ENCODE measurements around the gene ROGDI. TPM values are rescaled to one million over a fixed set of nuclear protein-coding genes. Genes with fewer than 3 reads are reported as not detected.
A peak's percentile ranks its signal among the peaks of the same experiment; 100 is the strongest.

Gene ROGDI
- total RNA-seq, 2 experiments from 2014 or later = 9.4 to 11.0 TPM

DNA sequence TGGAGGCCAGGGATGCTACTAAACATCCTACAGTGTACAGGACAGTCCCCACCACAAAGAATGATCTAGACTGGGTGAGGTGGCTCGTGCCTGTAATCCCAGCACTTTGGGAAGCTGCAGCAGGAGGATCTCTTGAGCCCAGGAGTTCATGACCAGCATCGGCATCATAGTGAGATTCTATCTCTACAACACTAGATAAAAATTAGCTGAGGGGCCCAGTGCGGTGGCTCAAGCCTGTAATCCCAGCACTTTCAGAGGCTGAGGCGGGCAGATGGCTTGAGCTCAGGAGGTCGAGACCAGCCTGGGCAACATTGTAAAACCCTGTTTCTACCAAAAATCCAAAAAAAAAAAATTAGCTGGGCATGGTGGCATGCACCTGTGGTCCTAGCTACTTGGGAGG lies 30.1 kb downstream of the ROGDI start:
- no peak overlapping the region for H3K27ac Mint-ChIP-seq
- peaks cover 10% of the 10 kb centered on the region for H3K36me3 Mint-ChIP-seq (ENCODE audit: low read depth)
- intact Hi-C loops (cut with DNase I, micrococcal nuclease) = no loop called here
- Histone ChIP-seq H3K4me1 (ENCODE audit: insufficient read depth, low read length) (peaks cover 19% of the 10 kb centered on the region), H3K4me3 (ENCODE audit: low read length) (no peak overlapping the region), H3K36me3 (ENCODE audit: insufficient read depth, low read length) (no peaks in the 10 kb centered on the region), H3K27me3 (ENCODE audit: control insufficient read depth in 1 of 2, insufficient read depth in 2 of 2, low read length in 2 of 2) (no peaks in the 10 kb centered on the region), H3K27ac (ENCODE audit: low read depth in 1 of 2, low read length in 2 of 2) (no peak overlapping the region), H3K9me3 (ENCODE audit: control insufficient read depth in 1 of 2, insufficient read depth in 1 of 2, low read length in 2 of 2) (no peaks in the 10 kb centered on the region)
- H3K27me3 Mint-ChIP-seq = no peaks in the 10 kb centered on the region
- POLR2A ChIA-PET = no interaction called here
- H3K4me3 Mint-ChIP-seq = no peak overlapping the region
- peaks cover 12% of the 10 kb centered on the region for H3K4me1 Mint-ChIP-seq (ENCODE audit: low read depth)
- CTCF ChIA-PET = no interaction called here
- TF ChIP-seq, protein P1, sequence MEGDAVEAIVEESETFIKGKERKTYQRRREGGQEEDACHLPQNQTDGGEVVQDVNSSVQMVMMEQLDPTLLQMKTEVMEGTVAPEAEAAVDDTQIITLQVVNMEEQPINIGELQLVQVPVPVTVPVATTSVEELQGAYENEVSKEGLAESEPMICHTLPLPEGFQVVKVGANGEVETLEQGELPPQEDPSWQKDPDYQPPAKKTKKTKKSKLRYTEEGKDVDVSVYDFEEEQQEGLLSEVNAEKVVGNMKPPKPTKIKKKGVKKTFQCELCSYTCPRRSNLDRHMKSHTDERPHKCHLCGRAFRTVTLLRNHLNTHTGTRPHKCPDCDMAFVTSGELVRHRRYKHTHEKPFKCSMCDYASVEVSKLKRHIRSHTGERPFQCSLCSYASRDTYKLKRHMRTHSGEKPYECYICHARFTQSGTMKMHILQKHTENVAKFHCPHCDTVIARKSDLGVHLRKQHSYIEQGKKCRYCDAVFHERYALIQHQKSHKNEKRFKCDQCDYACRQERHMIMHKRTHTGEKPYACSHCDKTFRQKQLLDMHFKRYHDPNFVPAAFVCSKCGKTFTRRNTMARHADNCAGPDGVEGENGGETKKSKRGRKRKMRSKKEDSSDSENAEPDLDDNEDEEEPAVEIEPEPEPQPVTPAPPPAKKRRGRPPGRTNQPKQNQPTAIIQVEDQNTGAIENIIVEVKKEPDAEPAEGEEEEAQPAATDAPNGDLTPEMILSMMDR (IDR thresholded peaks at IDR 0.05) = no peak
- H3K9me3 Mint-ChIP-seq = no peaks in the 10 kb centered on the region
- ATAC-seq (ENCODE audit: poor library complexity) (no peak), DNase-seq (no peak)

- DNase-seq (no peak), ATAC-seq (ENCODE audit: poor library complexity) (no peak)
- intact Hi-C loops (cut with DNase I, micrococcal nuclease) = no loop called here
- Histone ChIP-seq H3K9me3 (ENCODE audit: control insufficient read depth in 1 of 2, insufficient read depth in 1 of 2, low read length in 2 of 2) (no peaks in the 10 kb centered on the region), H3K27ac (ENCODE audit: low read depth in 1 of 2, low read length in 2 of 2) (no peak overlapping the region), H3K4me3 (ENCODE audit: low read length) (no peak overlapping the region), H3K27me3 (ENCODE audit: control insufficient read depth in 1 of 2, insufficient read depth in 2 of 2, low read length in 2 of 2) (no peaks in the 10 kb centered on the region), H3K36me3 (ENCODE audit: insufficient read depth, low read length) (no peaks in the 10 kb centered on the region), H3K4me1 (ENCODE audit: insufficient read depth, low read length) (peaks cover 23% of the 10 kb centered on the region)
- TF ChIP-seq, protein P1 (IDR thresholded peaks at IDR 0.05) = no peak
- ChIA-PET CTCF (no interaction called here), POLR2A (no interaction called here)
- H3K4me1 Mint-ChIP-seq (ENCODE audit: low read depth) = peaks cover 16% of the 10 kb centered on the region
- no peak overlapping the region for H3K27ac Mint-ChIP-seq
- no peak overlapping the region for H3K4me3 Mint-ChIP-seq
- H3K36me3 Mint-ChIP-seq (ENCODE audit: low read depth) = peaks cover 10% of the 10 kb centered on the region
- no peaks in the 10 kb centered on the region for H3K9me3 Mint-ChIP-seq
- H3K27me3 Mint-ChIP-seq = no peaks in the 10 kb centered on the region
Measured at GRCh38 chr16:4771646-4772045, 30.8 kb downstream of the ROGDI start.

- Mint-ChIP-seq H3K36me3 (ENCODE audit: low read depth) (peaks cover 24% of the 10 kb centered on the region), H3K27ac (peak overlapping the region; percentile 90), H3K4me3 (peak overlapping the region; percentile 96), H3K27me3 (no peaks in the 10 kb centered on the region), H3K9me3 (no peaks in the 10 kb centered on the region), H3K4me1 (ENCODE audit: low read depth) (peaks cover 32% of the 10 kb centered on the region)
- no peak overlapping the region for H3K27ac ChIP-seq (ENCODE audit: low read depth in 1 of 2, low read length in 2 of 2)
- intact Hi-C loops (cut with DNase I, micrococcal nuclease) = loop anchor here in 1 of 2 experiments (2.0 to 5.0 kb wide), 2 partner anchors 76 to 328 kb away; partner anchors contain the start of genes EEF2KMT and NUDT16L1
- ChIA-PET POLR2A (interaction anchor here (1.0 to 3.5 kb wide), 7 partner anchors 33 to 153 kb away, joined by 3 to 61 read pairs (median 8); partner anchors contain the start of genes ANKS3, DNAAF8, NUDT16L1 and ROGDI), CTCF (interaction anchor here (1.9 kb wide), 1 partner anchor 34 kb away, joined by 5 read pairs; the partner anchor contains the start of gene ROGDI)
- H3K4me3 ChIP-seq (ENCODE audit: low read length) = peak overlapping the region; percentile 80
- TF ChIP-seq, protein P1 (IDR thresholded peaks at IDR 0.05) = no peak
- no peak for ATAC-seq (ENCODE audit: poor library complexity)
- H3K9me3 ChIP-seq (ENCODE audit: control insufficient read depth in 1 of 2, insufficient read depth in 1 of 2, low read length in 2 of 2) = no peaks in the 10 kb centered on the region
- no peak for DNase-seq
- H3K27me3 ChIP-seq (ENCODE audit: control insufficient read depth in 1 of 2, insufficient read depth in 2 of 2, low read length in 2 of 2) = no peaks in the 10 kb centered on the region
- H3K36me3 ChIP-seq (ENCODE audit: insufficient read depth, low read length) = peaks cover 4% of the 10 kb centered on the region
- H3K4me1 ChIP-seq (ENCODE audit: insufficient read depth, low read length) = peaks cover 41% of the 10 kb centered on the region
Measured at GRCh38 chr16:4769306-4769638, 33.2 kb downstream of the ROGDI start.
